Measurements from ENCODE around the gene BTBD9. TPM values are rescaled to one million over a fixed set of nuclear protein-coding genes. Genes with fewer than 3 reads are reported as not detected.

Gene BTBD9
- polyA plus RNA-seq, 10 donors: 6.0 to 10.0 (median 7.0) TPM

- DNase-seq: no peak
These were observed 336.9 kb downstream of the BTBD9 start for GRCh38 chr6:38302838-38303237.

GRCh38 chr6:38302081-38302480 is 337.6 kb downstream of the BTBD9 start:
- DNase-seq: no peak

- no peak for DNase-seq
These were observed 349.5 kb downstream of the BTBD9 start for GRCh38 chr6:38290133-38290799.

- no peak for DNase-seq
These were observed 352.2 kb downstream of the BTBD9 start for GRCh38 chr6:38287487-38287886.

- DNase-seq: no peak
These were observed 354.8 kb downstream of the BTBD9 start for GRCh38 chr6:38284802-38285394.

- no peak for DNase-seq
These were observed 355.9 kb downstream of the BTBD9 start for GRCh38 chr6:38283734-38284362.

GRCh38 chr6:38282911-38283310 is 356.8 kb downstream of the BTBD9 start:
- DNase-seq: no peak

GRCh38 chr6:38281126-38281525 is 358.6 kb downstream of the BTBD9 start:
- DNase-seq: no peak

GRCh38 chr6:38279963-38280588 is 359.7 kb downstream of the BTBD9 start:
- DNase-seq: peak in 2 of 3 donors; percentile 30 to 40

GRCh38 chr6:38279423-38279822 is 360.3 kb downstream of the BTBD9 start:
- no peak for DNase-seq

DNA sequence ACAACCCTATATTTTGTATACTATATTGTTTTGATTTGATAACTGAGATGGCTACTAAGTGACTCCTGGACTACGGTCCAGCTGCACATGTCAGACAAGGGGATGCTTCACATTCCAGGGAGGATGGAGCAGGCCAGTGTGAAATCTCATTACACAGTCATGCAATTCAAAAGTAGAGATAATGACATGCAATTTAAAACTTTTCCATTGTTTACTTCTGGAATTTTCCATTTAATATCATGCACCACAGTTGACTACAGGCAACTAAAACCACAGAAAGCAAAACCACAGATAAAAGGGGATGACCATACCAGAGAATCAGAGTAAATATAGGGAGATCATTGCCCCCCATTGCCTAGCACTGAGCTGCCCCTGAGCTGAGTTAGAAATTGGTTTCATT is 366.4 kb downstream of the BTBD9 start:
- peak in 1 of 3 donors; percentile 24 for DNase-seq

GRCh38 chr6:38272222-38272621 is 367.5 kb downstream of the BTBD9 start:
- DNase-seq: no peak

GRCh38 chr6:38271081-38271480 is 368.6 kb downstream of the BTBD9 start:
- no peak for DNase-seq

DNA sequence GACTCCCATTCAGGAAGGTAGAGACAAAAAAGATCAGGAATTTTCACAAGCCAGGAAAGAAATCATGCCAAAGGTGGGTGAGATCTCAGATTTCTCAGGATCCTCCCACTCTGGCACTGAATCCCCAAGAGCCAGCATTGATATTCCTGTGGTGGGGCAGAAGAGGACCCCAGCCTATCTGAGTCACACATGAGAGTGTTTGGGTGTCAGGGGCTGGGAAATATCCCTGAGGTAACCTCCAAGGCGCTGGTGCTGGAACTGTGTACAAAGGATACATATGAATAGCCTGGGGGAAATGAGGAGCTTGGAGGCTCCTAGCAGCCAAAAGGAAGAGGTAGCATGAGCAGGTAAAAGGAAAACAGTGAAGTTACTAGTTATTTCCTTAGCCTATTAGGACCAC is 369.4 kb downstream of the BTBD9 start:
- DNase-seq: no peak

- no peak for DNase-seq
These were observed 370.1 kb downstream of the BTBD9 start for GRCh38 chr6:38269461-38270172.

GRCh38 chr6:38268342-38268741 is 371.4 kb downstream of the BTBD9 start:
- no peak for DNase-seq

GRCh38 chr6:38266921-38267354 is 372.8 kb downstream of the BTBD9 start:
- no peak for DNase-seq

DNA sequence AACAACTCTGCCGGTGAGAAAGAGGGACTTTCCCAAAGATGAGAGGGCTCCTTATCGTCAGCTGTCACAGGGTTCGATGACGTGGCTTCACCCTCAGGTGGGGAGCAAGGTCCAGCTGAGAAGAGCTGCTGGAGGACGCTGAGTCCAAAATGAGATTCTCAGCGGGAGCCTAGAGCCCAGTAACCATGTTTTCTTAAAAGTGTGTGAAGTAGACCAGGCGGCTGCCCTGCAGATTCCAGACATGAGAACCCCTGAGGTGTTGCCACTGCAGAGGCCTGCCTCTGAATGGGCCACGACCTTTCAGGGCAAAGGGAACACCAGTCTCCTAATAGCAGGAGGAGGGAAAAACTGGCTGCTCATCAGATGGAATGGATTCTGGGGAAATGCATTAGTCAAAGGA is 375.1 kb downstream of the BTBD9 start:
- DNase-seq: no peak

GRCh38 chr6:38262609-38263008 is 377.1 kb downstream of the BTBD9 start:
- peak in 1 of 3 donors; percentile 23 for DNase-seq

DNA sequence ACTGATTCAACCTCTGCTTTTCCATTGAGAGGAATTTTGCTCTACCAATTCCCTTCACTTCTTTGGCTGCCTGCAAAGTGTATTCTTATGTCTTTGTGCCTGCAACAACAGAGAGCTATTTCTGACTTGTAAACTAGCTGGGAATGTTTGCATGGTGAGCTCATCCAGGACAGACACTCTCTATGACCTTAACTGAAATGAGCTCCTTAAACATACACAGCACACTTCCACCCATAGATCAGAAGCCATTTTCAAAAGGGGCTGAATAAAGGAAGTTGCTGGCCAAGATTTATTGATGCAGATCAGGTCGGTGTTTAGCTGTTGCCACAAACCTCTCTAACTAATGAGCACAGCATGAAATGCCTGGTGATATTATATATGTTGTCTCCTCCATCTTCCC is 377.7 kb downstream of the BTBD9 start:
- DNase-seq: peak; percentile 77 to 88 (median 88)

GRCh38 chr6:38261626-38262025 is 378.1 kb downstream of the BTBD9 start:
- no peak for DNase-seq

- no peak for DNase-seq
These were observed 380.0 kb downstream of the BTBD9 start for GRCh38 chr6:38259736-38260135.
